NK-92 (cell line): ENCODE results near the gene SPSB2.

Experiments
- DNase-seq: peaks from one replicate; lab custom pipeline; 2025; ENCODE audit not compliant: unreplicated experiment; lab: John Stamatoyannopoulos, UW

The SPSB2 gene

GRCh38 chr12:6833189-6833890, 39.8 kb downstream of the SPSB2 start:
- DNase-seq: no peak

- DNase-seq: no peak
Measured at GRCh38 chr12:6832125-6832524, 41.0 kb downstream of the SPSB2 start.

GRCh38 chr12:6831450-6831995, 41.6 kb downstream of the SPSB2 start:
- DNase-seq: no peak

- no peak for DNase-seq
Measured at GRCh38 chr12:6830999-6831398, 42.1 kb downstream of the SPSB2 start.

GRCh38 chr12:6830286-6830890, 42.7 kb downstream of the SPSB2 start:
- no peak for DNase-seq

GRCh38 chr12:6829536-6830220, 43.4 kb downstream of the SPSB2 start:
- DNase-seq: no peak

- no peak for DNase-seq
Measured at GRCh38 chr12:6828781-6829535, 44.1 kb downstream of the SPSB2 start.

GRCh38 chr12:6827982-6828780, 44.9 kb downstream of the SPSB2 start, which contains the start of gene P3H3:
Gene P3H3 (plus strand): TSS chr12:6828407. CDS start chr12:6828441, 34 bp downstream.
- no peak for DNase-seq

- DNase-seq: no peak
Measured at GRCh38 chr12:6827437-6827911, 45.6 kb downstream of the SPSB2 start.

- DNase-seq: no peak
Measured at GRCh38 chr12:6826734-6827436, 46.2 kb downstream of the SPSB2 start.

GRCh38 chr12:6826125-6826733, 46.9 kb downstream of the SPSB2 start:
- no peak for DNase-seq

GRCh38 chr12:6825398-6826124, 47.5 kb downstream of the SPSB2 start:
- DNase-seq: no peak

- no peak for DNase-seq
Measured at GRCh38 chr12:6824901-6825381, 48.2 kb downstream of the SPSB2 start.

GRCh38 chr12:6824085-6824775, 48.9 kb downstream of the SPSB2 start:
- no peak for DNase-seq

GRCh38 chr12:6823182-6824084, 49.7 kb downstream of the SPSB2 start:
- no peak for DNase-seq

- DNase-seq: no peak
Measured at GRCh38 chr12:6822426-6823135, 50.5 kb downstream of the SPSB2 start.
